H9 (cell line): ENCODE measurements around the gene TMEM235. TPM values are rescaled to one million over a fixed set of nuclear protein-coding genes. Genes with fewer than 3 reads are reported as not detected.

Experiments
- DNase-seq: peaks from one replicate; pipeline ENCODE4 v3.0.0-alpha.2; 2017
- H2AFZ ChIP-seq: one replicate; pipeline ENCODE4 v1.6.1; 2013; ENCODE audit warnings: mild to moderate bottlenecking, low read length, control low read depth, moderate library complexity
- H2AK5ac ChIP-seq: 2 replicates; pipeline ENCODE4 v1.6.1; 2013; ENCODE audit warnings: low read length, control low read depth, mixed read lengths; ENCODE audit not compliant: insufficient read length
- H2BK120ac ChIP-seq: one replicate; pipeline ENCODE4 v1.6.1; 2013; ENCODE audit warnings: low read depth, mild to moderate bottlenecking, low read length, control low read depth, inconsistent platforms; ENCODE audit not compliant: poor library complexity, severe bottlenecking
- H2BK12ac ChIP-seq: 2 replicates; pipeline ENCODE4 v1.6.1; 2013; ENCODE audit warnings: low read length, control low read depth, mixed read lengths, low read depth; ENCODE audit not compliant: insufficient read length
- H2BK15ac ChIP-seq: 2 replicates; pipeline ENCODE4 v1.6.1; 2013; ENCODE audit warnings: low read depth, low read length, control low read depth
- H2BK20ac ChIP-seq: one replicate; pipeline ENCODE4 v1.6.1; 2013; ENCODE audit warnings: low read depth, mild to moderate bottlenecking, low read length, control low read depth, inconsistent platforms; ENCODE audit not compliant: poor library complexity, severe bottlenecking
- H2BK5ac ChIP-seq: 2 replicates; pipeline ENCODE4 v1.6.1; 2013; ENCODE audit warnings: low read length, control low read depth, mixed read lengths; ENCODE audit not compliant: insufficient read length
- H3K14ac ChIP-seq: 2 replicates; pipeline ENCODE4 v1.6.1; 2013; ENCODE audit warnings: low read length, control low read depth; ENCODE audit not compliant: insufficient read depth
- H3K18ac ChIP-seq: 2 replicates; pipeline ENCODE4 v1.6.1; 2013; ENCODE audit warnings: low read depth, mild to moderate bottlenecking, mixed read lengths, low read length, control low read depth; ENCODE audit not compliant: insufficient read length
- H3K23ac ChIP-seq: 2 replicates; pipeline ENCODE4 v1.6.1; 2013; ENCODE audit warnings: low read length, control low read depth, mixed read lengths, low read depth; ENCODE audit not compliant: insufficient read length
- H3K23me2 ChIP-seq: 2 replicates; pipeline ENCODE4 v1.6.1; 2013; ENCODE audit warnings: low read depth, mild to moderate bottlenecking, mixed read lengths, low read length, control low read depth; ENCODE audit not compliant: insufficient read length, poor library complexity, severe bottlenecking
- H3K27ac ChIP-seq: 2 replicates; pipeline ENCODE4 v1.5.1; 2013; ENCODE audit warnings: low read length, control low read depth, mixed read lengths, low read depth; ENCODE audit not compliant: insufficient read length
- H3K27me3 ChIP-seq: 2 replicates; pipeline ENCODE4 v1.6.1; 2013; ENCODE audit warnings: low read length, control low read depth, inconsistent platforms; ENCODE audit not compliant: insufficient read depth
- H3K4ac ChIP-seq: 2 replicates; pipeline ENCODE4 v1.6.1; 2013; ENCODE audit warnings: low read depth, mild to moderate bottlenecking, control low read depth, inconsistent platforms, low read length, moderate library complexity
- H3K4me1 ChIP-seq: 2 replicates; pipeline ENCODE4 v1.6.1; 2013; ENCODE audit warnings: low read length, control low read depth, inconsistent platforms; ENCODE audit not compliant: insufficient read depth
- H3K4me2 ChIP-seq: 2 replicates; pipeline ENCODE4 v1.6.1; 2013; ENCODE audit warnings: low read length, control low read depth, mixed read lengths; ENCODE audit not compliant: insufficient read length, insufficient read depth
- H3K56ac ChIP-seq: 2 replicates; pipeline ENCODE4 v1.6.1; 2013; ENCODE audit warnings: low read depth, mild to moderate bottlenecking, mixed read lengths, low read length, control low read depth; ENCODE audit not compliant: insufficient read length
- H3K79me1 ChIP-seq: 2 replicates; pipeline ENCODE4 v1.6.1; 2013; ENCODE audit warnings: low read depth, mild to moderate bottlenecking, moderate library complexity, low read length, control low read depth, inconsistent platforms; ENCODE audit not compliant: insufficient read depth, poor library complexity, severe bottlenecking
- H3K79me2 ChIP-seq: 2 replicates; pipeline ENCODE4 v1.6.1; 2013; ENCODE audit warnings: low read length, control low read depth, inconsistent platforms; ENCODE audit not compliant: insufficient read depth
- H3K9ac ChIP-seq: 2 replicates; pipeline ENCODE4 v1.6.1; 2013; ENCODE audit warnings: low read length, control low read depth, mixed read lengths; ENCODE audit not compliant: insufficient read length; ENCODE audit errors: extremely low read depth
- H3K9me3 ChIP-seq: one replicate; pipeline ENCODE4 v1.6.1; 2013; ENCODE audit warnings: low read depth, low read length, inconsistent platforms; ENCODE audit not compliant: control insufficient read depth
- H3T11ph ChIP-seq: one replicate; pipeline ENCODE4 v1.6.1; 2013; ENCODE audit warnings: mild to moderate bottlenecking, low read length, control low read depth, inconsistent platforms
- H4K20me1 ChIP-seq: one replicate; pipeline ENCODE4 v1.6.1; 2013; ENCODE audit not compliant: control insufficient read depth, insufficient read length, insufficient read depth
- H4K5ac ChIP-seq: 2 replicates; pipeline ENCODE4 v1.6.1; 2013; ENCODE audit warnings: low read depth, mild to moderate bottlenecking, mixed read lengths, low read length, control low read depth; ENCODE audit not compliant: insufficient read length
- H4K8ac ChIP-seq: replicated peaks from 2 replicates; pipeline ENCODE4 v1.6.1; 2013; ENCODE audit warnings: low read length, control low read depth, mixed read lengths, low read depth; ENCODE audit not compliant: insufficient read length
- H4K91ac ChIP-seq: 2 replicates; pipeline ENCODE4 v1.6.1; 2013; ENCODE audit warnings: low read depth, mild to moderate bottlenecking, moderate library complexity, mixed read lengths, low read length, control low read depth; ENCODE audit not compliant: insufficient read length
- H3K27ac Mint-ChIP-seq, 3 experiments: 2 replicates in 2 of 3; 3 replicates in 1 of 3; pipeline ENCODE4 v1.8.0; 2020 to 2021; ENCODE audit warnings: mixed read lengths in 3 of 3, mild to moderate bottlenecking in 1 of 3, moderate library complexity in 1 of 3
- H3K27me3 Mint-ChIP-seq: 2 replicates; pipeline ENCODE4 v1.8.0; 2021; ENCODE audit warnings: low read depth, mild to moderate bottlenecking, moderate library complexity, mixed read lengths
- H3K36me3 Mint-ChIP-seq, 3 experiments: 2 replicates in 2 of 3; 3 replicates in 1 of 3; pipeline ENCODE4 v1.8.0; 2020 to 2021; ENCODE audit warnings: low read depth in 3 of 3, mixed read lengths in 3 of 3; ENCODE audit not compliant: insufficient read depth in 1 of 3
- H3K4me1 Mint-ChIP-seq, 2 experiments: 2 replicates each; pipeline ENCODE4 v1.8.0; 2020; ENCODE audit warnings: mixed read lengths in 2 of 2
- H3K4me3 Mint-ChIP-seq, 2 experiments: 2 replicates in 1 of 2; 3 replicates in 1 of 2; pipeline ENCODE4 v1.8.0; 2020 to 2021; ENCODE audit warnings: mild to moderate bottlenecking in 2 of 2, mixed read lengths in 2 of 2, moderate library complexity in 1 of 2
- H3K9me3 Mint-ChIP-seq, 2 experiments: 2 replicates in 1 of 2; 3 replicates in 1 of 2; pipeline ENCODE4 v1.8.0; 2020; ENCODE audit warnings: mild to moderate bottlenecking in 2 of 2, mixed read lengths in 2 of 2, moderate library complexity in 1 of 2
- CTCF ChIP-seq: fragments of 200-600 bp; sonication (generic); conservative IDR thresholded peaks from 3 replicates; pipeline ENCODE4 v1.8.0; 2021; ENCODE audit warnings: antibody characterized with exemption, mild to moderate bottlenecking
- WGBS: extraction: QIAGEN DNeasy Blood & Tissue Kit; methylation state at CpG from one replicate; pipeline ENCODE4 v1.1.7; 2013; ENCODE audit warnings: missing lambda C conversion rate, low lambda C conversion rate, mixed read lengths; ENCODE audit not compliant: insufficient read length; ENCODE audit errors: extremely low coverage; 5-methylcytosine and 5-hydroxymethylcytosine counted together
- total RNA-seq: library from RNA; stranded (reverse); gene quantifications from 2 replicates; pipeline ENCODE4 v1.2.1, GENCODE V29; 2021

The TMEM235 gene
- total RNA-seq, 1 experiment from 2014 or later: 0.28 TPM

DNA sequence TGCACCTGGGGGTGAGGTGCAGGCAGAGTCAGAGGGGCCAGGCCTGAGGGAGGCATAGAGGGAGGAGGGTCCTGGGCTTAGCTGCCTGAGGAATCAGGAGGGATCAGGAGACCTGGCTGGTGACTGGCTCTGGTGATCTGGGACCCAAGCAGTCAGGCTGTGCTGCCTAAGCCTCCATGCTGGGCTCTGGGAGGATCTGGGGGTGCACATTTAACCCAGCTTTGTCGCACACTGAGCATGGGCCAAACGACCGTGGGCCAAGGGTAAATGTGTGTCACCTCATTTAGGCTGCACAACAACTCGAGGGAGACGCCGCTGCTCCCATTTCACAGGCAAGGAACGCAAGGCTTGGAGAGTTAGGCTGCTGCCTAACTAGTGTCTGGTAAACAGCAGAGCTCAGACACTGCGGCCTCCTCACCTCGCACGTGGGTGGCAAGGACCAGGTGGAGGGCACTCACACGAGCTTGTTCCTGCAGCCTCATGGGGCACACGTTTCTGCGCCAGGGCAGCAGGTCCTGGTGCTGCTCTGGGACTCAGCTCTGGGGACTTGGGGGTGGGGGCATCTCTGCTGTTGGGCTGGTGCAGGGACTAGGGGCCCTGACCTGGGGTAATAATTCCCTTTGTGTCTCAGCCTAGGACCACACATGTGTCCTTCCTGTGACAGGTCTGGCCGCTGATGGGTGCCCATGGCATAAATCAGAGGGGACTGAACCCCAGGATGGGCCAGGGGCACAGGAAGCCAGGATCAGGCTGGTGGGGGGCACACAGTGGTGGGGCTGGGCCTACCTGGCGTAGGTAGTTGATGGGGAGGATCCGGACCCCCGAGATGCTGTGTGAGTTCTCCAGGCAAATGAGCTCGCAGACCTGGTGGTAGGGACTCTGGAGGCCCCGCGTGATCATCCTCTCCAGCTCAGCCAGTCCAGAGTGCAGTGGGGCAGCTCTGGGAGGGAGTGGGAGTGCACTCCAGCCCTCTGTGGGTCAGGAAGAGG lies 18.7 kb downstream of the TMEM235 start:
- Histone ChIP-seq H2AK5ac (no peak overlapping the region), H4K8ac (no peak overlapping the region), H3K23ac (no peak overlapping the region), H3K9ac (no peak overlapping the region), H3K18ac (no peak overlapping the region), H4K91ac (no peak overlapping the region), H4K5ac (no peak overlapping the region), H3K27me3 (no peaks in the 10 kb centered on the region), H3K14ac (no peak overlapping the region), H2BK20ac (no peak overlapping the region), H3K4me2 (no peak overlapping the region), H3K23me2 (no peaks in the 10 kb centered on the region), H2AFZ (no peak overlapping the region), H3K9me3 (no peaks in the 10 kb centered on the region), H2BK120ac (no peak overlapping the region), H3K79me1 (no peaks in the 10 kb centered on the region), H2BK15ac (no peak overlapping the region), H2BK5ac (no peak overlapping the region), H3K4ac (no peak overlapping the region), H2BK12ac (no peak overlapping the region), H3K56ac (no peak overlapping the region), H3K27ac (no peak overlapping the region), H4K20me1 (no peaks in the 10 kb centered on the region), H3K79me2 (no peaks in the 10 kb centered on the region), H3T11ph (no peak overlapping the region), H3K4me1 (peaks cover 3% of the 10 kb centered on the region; the same call in 1 of the 2 replicates)
- DNase-seq: no peak
- Mint-ChIP-seq H3K9me3 (peaks cover 7 to 8% of the 10 kb centered on the region in 2 experiments), H3K4me3 (peak overlapping the region in 1 of 2 experiments; percentile 14; a peak in 1 of 5 replicates), H3K27me3 (peaks cover 1% of the 10 kb centered on the region; the same call in 1 of the 2 replicates), H3K27ac (peak overlapping the region in 1 of 3 experiments; percentile 76; a peak in 2 of 7 replicates), H3K36me3 (peaks cover 2 to 5% (median 3%) of the 10 kb centered on the region in 3 experiments; a peak in 3 of 7 replicates), H3K4me1 (peaks cover 18 to 40% of the 10 kb centered on the region in 2 experiments)
- no peak for TF ChIP-seq CTCF
- WGBS: no CpG with 5 or more reads among the region's 20 CpGs
